Natural killer cell (primary cell): ENCODE results near the gene SOCS7. TPM values are rescaled to one million over a fixed set of nuclear protein-coding genes. Genes with fewer than 3 reads are reported as not detected.

Experiments
- ATAC-seq, 3 donors: fragments of 150-1000 bp in 2 of 3; fragments of 200-7000 bp in 1 of 3; cut with Tn5 transposase; 1 replicate in 1 of 3; 2 replicates in 2 of 3; pipeline ENCODE4 v1.10.0; 2021; ENCODE audit warnings: mild to moderate bottlenecking in 2 of 3, moderate library complexity in 2 of 3
- DNase-seq, 2 donors: peaks; one replicate each; pipeline versions ENCODE4 v3.0.0 to v3.0.0-alpha.2; 2013 to 2021; ENCODE audit warnings: mixed read lengths in 1 of 2
- H3K27ac ChIP-seq: one replicate; pipeline ENCODE4 v1.5.1; 2013; ENCODE audit warnings: mild to moderate bottlenecking, low read length
- H3K27me3 ChIP-seq: one replicate; pipeline ENCODE4 v1.6.1; 2013; ENCODE audit warnings: low read length; ENCODE audit not compliant: control insufficient read depth, insufficient read depth
- H3K36me3 ChIP-seq: one replicate; pipeline ENCODE4 v1.6.1; 2013; ENCODE audit warnings: low read length; ENCODE audit not compliant: control insufficient read depth, insufficient read depth
- H3K4me1 ChIP-seq: one replicate; pipeline ENCODE4 v1.6.1; 2013; ENCODE audit warnings: low read length; ENCODE audit not compliant: control insufficient read depth, insufficient read depth
- H3K4me3 ChIP-seq: one replicate; pipeline ENCODE4 v1.5.1; 2013; ENCODE audit warnings: low read length
- H3K9me3 ChIP-seq: one replicate; pipeline ENCODE4 v1.6.1; 2013; ENCODE audit warnings: low read length; ENCODE audit not compliant: control insufficient read depth, insufficient read depth
- H3K27ac Mint-ChIP-seq, 2 donors: one replicate each; pipeline ENCODE4 v1.8.0; 2022; ENCODE audit warnings: mild to moderate bottlenecking in 2 of 2, mixed read lengths in 2 of 2, moderate library complexity in 1 of 2
- H3K27me3 Mint-ChIP-seq, 2 donors: one replicate each; pipeline ENCODE4 v1.8.0; 2022; ENCODE audit warnings: low read depth in 2 of 2, mixed read lengths in 2 of 2
- H3K36me3 Mint-ChIP-seq: one replicate; pipeline ENCODE4 v1.8.0; 2022; ENCODE audit warnings: mixed read lengths
- H3K4me1 Mint-ChIP-seq, 2 donors: one replicate each; pipeline ENCODE4 v1.8.0; 2022; ENCODE audit warnings: mixed read lengths in 2 of 2
- H3K4me3 Mint-ChIP-seq: one replicate; pipeline ENCODE4 v1.8.0; 2022; ENCODE audit warnings: mild to moderate bottlenecking, moderate library complexity, mixed read lengths
- H3K9me3 Mint-ChIP-seq, 2 donors: one replicate each; pipeline ENCODE4 v1.8.0; 2022; ENCODE audit warnings: mixed read lengths in 2 of 2
- CTCF ChIP-seq: fragments of 200-600 bp; IDR thresholded peaks from one replicate; pipeline ENCODE4 v1.8.0; 2022; ENCODE audit warnings: antibody characterized with exemption
- WGBS: methylation state at CpG from one replicate; pipeline ENCODE4 v1.1.7; 2013; ENCODE audit warnings: missing lambda C conversion rate; ENCODE audit not compliant: insufficient coverage; 5-methylcytosine and 5-hydroxymethylcytosine counted together
- intact Hi-C: fragments of 100-400 bp; cut with micrococcal nuclease; formaldehyde crosslinking; loops from one replicate; pipeline ENCODE4 v1.14.2; 2022
- total RNA-seq, 4 donors: library from RNA; stranded (reverse); fragments of 120-200 nt in 1 of 4; gene quantifications; one replicate each; pipeline versions ENCODE4 v1.2.3 to v1.2.4, GENCODE V29; 2013 to 2022

SOCS7 gene
- total RNA-seq, 3 donors from 2014 or later (not counting 1 experiment from before 2014, with no cell fraction given): 13.6 to 31.8 (median 21.2) TPM

GRCh38 chr17:38429476-38430100, 77.9 kb downstream of the SOCS7 start:
- no peaks in the 10 kb centered on the region for H3K36me3 ChIP-seq
- intact Hi-C loops: no loop called here
- Mint-ChIP-seq H3K4me1 (peaks cover 12 to 32% of the 10 kb centered on the region in 2 donors), H3K4me3 (peak overlapping the region; percentile 81), H3K27me3 (peaks cover 12 to 14% of the 10 kb centered on the region in 2 donors), H3K36me3 (no peaks in the 10 kb centered on the region), H3K27ac (peak overlapping the region; percentile 48 to 59), H3K9me3 (no peaks in the 10 kb centered on the region)
- H3K4me3 ChIP-seq: no peak overlapping the region
- no peaks in the 10 kb centered on the region for H3K9me3 ChIP-seq
- no peak overlapping the region for H3K27ac ChIP-seq
- ATAC-seq (no peak), DNase-seq (no peak)
- 84% methylated on average over 8 of the region's 9 CpGs for WGBS
- H3K4me1 ChIP-seq: peaks cover 19% of the 10 kb centered on the region
- H3K27me3 ChIP-seq: peaks cover 9% of the 10 kb centered on the region
- no peak for TF ChIP-seq CTCF

GRCh38 chr17:38430316-38430715, 78.7 kb downstream of the SOCS7 start:
- Mint-ChIP-seq H3K27me3 (peaks cover 5 to 9% of the 10 kb centered on the region in 2 donors), H3K4me1 (peaks cover 12 to 24% of the 10 kb centered on the region in 2 donors), H3K36me3 (no peaks in the 10 kb centered on the region), H3K4me3 (peak overlapping the region; percentile 81), H3K27ac (peak overlapping the region in 1 of 2 donors; percentile 59), H3K9me3 (no peaks in the 10 kb centered on the region)
- no peaks in the 10 kb centered on the region for H3K36me3 ChIP-seq
- no peak for ATAC-seq
- H3K4me3 ChIP-seq: no peak overlapping the region
- peaks cover 19% of the 10 kb centered on the region for H3K4me1 ChIP-seq
- 82% methylated on average over 3 of the region's 3 CpGs for WGBS
- H3K27me3 ChIP-seq: peaks cover 6% of the 10 kb centered on the region
- H3K9me3 ChIP-seq: no peaks in the 10 kb centered on the region
- no peak overlapping the region for H3K27ac ChIP-seq
- no peak for DNase-seq
- TF ChIP-seq CTCF: no peak
- intact Hi-C loops: no loop called here

GRCh38 chr17:38430822-38431221, 79.2 kb downstream of the SOCS7 start:
- intact Hi-C loops: no loop called here
- no peak for ATAC-seq

More at GRCh38 chr17:38430822-38431221, 79.2 kb downstream of the SOCS7 start:
- H3K27ac ChIP-seq: no peak overlapping the region
- H3K9me3 ChIP-seq: no peaks in the 10 kb centered on the region
- Mint-ChIP-seq H3K4me3 (peak overlapping the region; percentile 81), H3K27me3 (peaks cover 0 to 5% of the 10 kb centered on the region in 2 donors), H3K27ac (no peak overlapping the region), H3K4me1 (peaks cover 12 to 21% of the 10 kb centered on the region in 2 donors), H3K9me3 (no peaks in the 10 kb centered on the region), H3K36me3 (no peaks in the 10 kb centered on the region)
- no peak overlapping the region for H3K4me3 ChIP-seq
- DNase-seq: no peak
- H3K36me3 ChIP-seq: no peaks in the 10 kb centered on the region
- TF ChIP-seq CTCF: no peak
- H3K4me1 ChIP-seq: peaks cover 19% of the 10 kb centered on the region
- peaks cover 4% of the 10 kb centered on the region for H3K27me3 ChIP-seq
- WGBS: 100% methylated on average over 2 of the region's 2 CpGs
